ENCODE data around the gene STAG3. TPM values are rescaled to one million over a fixed set of nuclear protein-coding genes. Genes with fewer than 3 reads are reported as not detected.

Gene STAG3
- total and polyA plus RNA-seq, 2 of the 8 experiments (the other 6 are each of a cell fraction or from before 2014, with no cell fraction given), result 1.3 to 3.3 TPM

DNA sequence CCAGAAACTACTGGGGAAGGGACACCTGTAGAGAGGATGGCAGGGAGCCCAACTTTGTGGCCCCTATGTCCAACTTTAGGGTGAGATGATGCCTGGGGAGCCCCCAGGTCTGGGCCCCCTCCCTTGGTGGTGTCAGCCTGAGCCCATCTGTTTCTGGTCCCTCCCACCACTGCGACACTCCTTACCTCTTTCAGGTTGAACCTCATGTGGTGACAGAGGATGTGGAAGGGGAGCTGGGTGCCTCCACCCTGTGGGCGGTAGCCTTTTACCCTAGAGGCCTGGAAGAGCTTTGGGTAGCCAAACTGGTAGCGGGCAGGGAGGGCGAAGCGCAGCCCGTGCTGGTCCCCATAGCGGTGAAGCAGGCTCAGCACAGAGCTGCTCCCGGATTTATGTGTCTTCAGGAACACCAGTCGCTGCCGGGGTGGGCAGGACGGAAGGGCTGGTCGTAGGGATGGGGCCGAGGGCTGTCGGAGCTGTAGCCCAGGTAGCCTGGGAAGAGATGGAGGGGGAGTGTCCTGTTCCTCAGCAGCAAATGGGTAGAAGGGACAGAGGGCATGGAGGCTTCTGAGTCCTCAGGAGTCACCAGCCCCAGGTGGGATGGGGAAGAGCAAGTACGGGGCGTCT, 11.3 kb upstream of the STAG3 start:
- H3K79me2 ChIP-seq (ENCODE audit: control insufficient read depth in 1 of 2, insufficient read depth in 2 of 2, low read length in 2 of 2), result no peaks in the 10 kb centered on the region
- H3K4me2 ChIP-seq (ENCODE audit: insufficient read depth in 1 of 2, low read depth in 2 of 2, low read length in 2 of 2), result peak overlapping the region in 1 of 2 experiments; percentile 89; a peak in 2 of 4 replicates
- ChIA-PET POLR2A (ENCODE audit: partially characterized antibody) (interaction anchor here (0.6 to 11.0 kb wide), 13 partner anchors 9 to 170 kb away, joined by 3 to 145 read pairs (median 4); partner anchors contain the start of genes AP4M1, GPC2, LAMTOR4 and MCM7), CTCF (ENCODE audit: partially characterized antibody) (interaction anchor here (0.8 to 11.2 kb wide), 11 partner anchors 9 to 51 kb away, joined by 3 to 94 read pairs (median 5); partner anchors contain the start of genes GPC2 and STAG3)
- H2BK5ac ChIP-seq (ENCODE audit: low read depth, low read length), result no peak overlapping the region
- no peak overlapping the region for H3K4ac ChIP-seq (replicated peaks; ENCODE audit: insufficient read length, low read depth, low read length)
- peak overlapping the region; percentile 72; the same call in 1 of the 2 replicates for H2BK15ac ChIP-seq (ENCODE audit: low read length)
- DNase-seq (ENCODE audit: low read depth in 1 of 2, low spot score in 2 of 2) (no peak), FAIRE-seq (no peak)
- H3K9me3 ChIP-seq (ENCODE audit: insufficient read depth in 2 of 2, low read depth in 1 of 2, low read length in 1 of 2), result no peaks in the 10 kb centered on the region
- H2BK20ac ChIP-seq (ENCODE audit: low read length), result peak overlapping the region; percentile 48; the same call in 1 of the 2 replicates
- H3K27me3 ChIP-seq (replicated peaks in 1 of 4; ENCODE audit: control insufficient read depth in 3 of 4, extremely low read depth in 1 of 4, insufficient read depth in 3 of 4, low read length in 3 of 4), result peaks cover 0 to 10% (median 2%) of the 10 kb centered on the region in 4 experiments; a peak in 1 of 7 replicates
- peak overlapping the region; percentile 47; the same call in 1 of the 2 replicates for H2AK5ac ChIP-seq (ENCODE audit: low read depth, low read length)
- no peak overlapping the region for H4K5ac ChIP-seq (ENCODE audit: insufficient read length, low read depth, low read length)
- H2AFZ ChIP-seq (ENCODE audit: low read length), result no peak overlapping the region
- peaks cover 11% of the 10 kb centered on the region; the same call in 1 of the 2 replicates for H3K23me2 ChIP-seq (ENCODE audit: low read depth, low read length)
- H3K4me3 ChIP-seq (ENCODE audit: extremely low read depth in 1 of 4, insufficient read depth in 2 of 4, low read depth in 3 of 4, low read length in 4 of 4), result no peak overlapping the region
- no peak overlapping the region for H3K27ac ChIP-seq (ENCODE audit: low read depth, low read length)
- 0 out of 2 replicates have a peak overlapping the region, but pooled peaks have one; percentile 24 for H3K18ac ChIP-seq (ENCODE audit: extremely low read depth, low read length)
- H3K79me1 ChIP-seq (ENCODE audit: low read depth, low read length), result no peaks in the 10 kb centered on the region; the same call in 1 of the 2 replicates
- no peak overlapping the region for H3K23ac ChIP-seq (ENCODE audit: insufficient read length)
- H3K4me1 ChIP-seq (replicated peaks in 1 of 4; ENCODE audit: control insufficient read depth in 3 of 4, insufficient read depth in 4 of 4, low read length in 3 of 4), result peaks cover 11 to 26% (median 15%) of the 10 kb centered on the region in 4 experiments
- H4K20me1 ChIP-seq (replicated peaks in 1 of 2; ENCODE audit: control insufficient read depth in 1 of 2, insufficient read depth in 2 of 2, low read length in 2 of 2), result peaks cover 0 to 3% of the 10 kb centered on the region in 2 experiments
- no peak overlapping the region for H3K14ac ChIP-seq (ENCODE audit: insufficient read length)
- peak overlapping the region; percentile 33; the same call in 1 of the 2 replicates for H2BK12ac ChIP-seq (ENCODE audit: low read depth, low read length)
- no peak overlapping the region; the same call in 1 of the 2 replicates for H4K8ac ChIP-seq (ENCODE audit: extremely low read depth, insufficient read depth, low read length)
- WGBS, 2 experiments (ENCODE audit: extremely low coverage in 1 of 2, insufficient coverage in 1 of 2, insufficient read length in 1 of 2, insufficient replicate concordance in 2 of 2, low coverage in 1 of 2, low lambda C conversion rate in 2 of 2, missing lambda C conversion rate in 1 of 2), result 82% methylated on average over 16 of the region's 16 CpGs; no CpG with 5 or more reads in 1 of the 2 experiments
- no peak overlapping the region for H3K9ac ChIP-seq (replicated peaks in 1 of 4; ENCODE audit: extremely low read depth in 1 of 4, low read depth in 3 of 4, low read length in 3 of 4)
- H2BK120ac ChIP-seq (replicated peaks; ENCODE audit: low read depth, low read length), result no peak overlapping the region
- no peak overlapping the region for H3K56ac ChIP-seq (replicated peaks; ENCODE audit: insufficient read length, low read depth, low read length)
- no peak overlapping the region for H4K91ac ChIP-seq (replicated peaks; ENCODE audit: insufficient read length, low read length)
- no peaks in the 10 kb centered on the region for H3K36me3 ChIP-seq (ENCODE audit: control insufficient read depth in 2 of 4, insufficient read depth in 4 of 4, low read length in 3 of 4)
- no peak for TF ChIP-seq BRCA1 (IDR thresholded peaks at IDR 0.05; ENCODE audit: low read depth, low read length)
- TF ChIP-seq, protein P1, sequence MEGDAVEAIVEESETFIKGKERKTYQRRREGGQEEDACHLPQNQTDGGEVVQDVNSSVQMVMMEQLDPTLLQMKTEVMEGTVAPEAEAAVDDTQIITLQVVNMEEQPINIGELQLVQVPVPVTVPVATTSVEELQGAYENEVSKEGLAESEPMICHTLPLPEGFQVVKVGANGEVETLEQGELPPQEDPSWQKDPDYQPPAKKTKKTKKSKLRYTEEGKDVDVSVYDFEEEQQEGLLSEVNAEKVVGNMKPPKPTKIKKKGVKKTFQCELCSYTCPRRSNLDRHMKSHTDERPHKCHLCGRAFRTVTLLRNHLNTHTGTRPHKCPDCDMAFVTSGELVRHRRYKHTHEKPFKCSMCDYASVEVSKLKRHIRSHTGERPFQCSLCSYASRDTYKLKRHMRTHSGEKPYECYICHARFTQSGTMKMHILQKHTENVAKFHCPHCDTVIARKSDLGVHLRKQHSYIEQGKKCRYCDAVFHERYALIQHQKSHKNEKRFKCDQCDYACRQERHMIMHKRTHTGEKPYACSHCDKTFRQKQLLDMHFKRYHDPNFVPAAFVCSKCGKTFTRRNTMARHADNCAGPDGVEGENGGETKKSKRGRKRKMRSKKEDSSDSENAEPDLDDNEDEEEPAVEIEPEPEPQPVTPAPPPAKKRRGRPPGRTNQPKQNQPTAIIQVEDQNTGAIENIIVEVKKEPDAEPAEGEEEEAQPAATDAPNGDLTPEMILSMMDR (IDR thresholded peaks at IDR 0.05; ENCODE audit: control extremely low read depth in 1 of 3, insufficient read depth in 1 of 3, low read depth in 1 of 3, low read length in 3 of 3), result no peak
- no peak for TF ChIP-seq NRF1 (IDR thresholded peaks at IDR 0.05; ENCODE audit: low read depth, low read length)
- no peak for TF ChIP-seq CEBPB (IDR thresholded peaks at IDR 0.05; ENCODE audit: low read depth, low read length)
- TF ChIP-seq SP1 (IDR thresholded peaks at IDR 0.05; ENCODE audit: low read depth, low read length), result no peak
- TF ChIP-seq SP2 (IDR thresholded peaks at IDR 0.05; ENCODE audit: low read length), result no peak
- no peak for TF ChIP-seq BCL11A (IDR thresholded peaks at IDR 0.05; ENCODE audit: low read depth in 2 of 2, low read length in 2 of 2)
- TF ChIP-seq HDAC6 (IDR thresholded peaks at IDR 0.05; ENCODE audit: low read depth, low read length), result no peak
- TF ChIP-seq YY1 (IDR thresholded peaks at IDR 0.05; ENCODE audit: low read depth, low read length), result no peak
- TF ChIP-seq SP4 (IDR thresholded peaks at IDR 0.05; ENCODE audit: low read length), result no peak

All from H1 (cell line).